IPS DF 19.7 (cell line): ENCODE measurements around the gene PTCH1.

ENCODE experiments used
- DNase-seq: peaks from one replicate; pipeline ENCODE4 v3.0.0-alpha.2; 2013; ENCODE audit warnings: low read depth, low spot score

The PTCH1 gene

GRCh38 chr9:95441081-95441480 lies 75.7 kb downstream of the PTCH1 start:
- DNase-seq = no peak

GRCh38 chr9:95440447-95440846 lies 76.3 kb downstream of the PTCH1 start:
- no peak for DNase-seq

- no peak for DNase-seq
These were observed 78.0 kb downstream of the PTCH1 start for GRCh38 chr9:95438561-95439357.

GRCh38 chr9:95437559-95437958 lies 79.2 kb downstream of the PTCH1 start:
- no peak for DNase-seq

GRCh38 chr9:95436416-95436815 lies 80.4 kb downstream of the PTCH1 start:
- no peak for DNase-seq

- no peak for DNase-seq
These were observed 81.6 kb downstream of the PTCH1 start for GRCh38 chr9:95435074-95435728.

GRCh38 chr9:95434116-95435073 lies 82.4 kb downstream of the PTCH1 start:
- DNase-seq = no peak

GRCh38 chr9:95433096-95433819 lies 83.5 kb downstream of the PTCH1 start:
- no peak for DNase-seq

- DNase-seq = no peak
These were observed 85.5 kb downstream of the PTCH1 start for GRCh38 chr9:95431286-95431685.

GRCh38 chr9:95429948-95430620 lies 86.7 kb downstream of the PTCH1 start:
- no peak for DNase-seq

- no peak for DNase-seq
These were observed 87.7 kb downstream of the PTCH1 start for GRCh38 chr9:95429096-95429495.

- DNase-seq = no peak
These were observed 90.7 kb downstream of the PTCH1 start for GRCh38 chr9:95425910-95426551.

GRCh38 chr9:95422650-95423049 lies 94.1 kb downstream of the PTCH1 start:
- DNase-seq = no peak

GRCh38 chr9:95420518-95420917 lies 96.3 kb downstream of the PTCH1 start:
- DNase-seq = no peak

GRCh38 chr9:95419444-95419843 lies 97.3 kb downstream of the PTCH1 start:
- no peak for DNase-seq

GRCh38 chr9:95415158-95415557 lies 101.6 kb downstream of the PTCH1 start:
- DNase-seq = no peak

- DNase-seq = no peak
These were observed 103.0 kb downstream of the PTCH1 start for GRCh38 chr9:95413793-95414192.

GRCh38 chr9:95411054-95411892 lies 105.5 kb downstream of the PTCH1 start:
- no peak for DNase-seq

GRCh38 chr9:95409650-95410426 lies 106.9 kb downstream of the PTCH1 start:
- DNase-seq = no peak
